ENCODE measurements around the gene DOCK3.
"Not testable (repeated sequence)": the region's sequence is repeated elsewhere in the genome, so short reads cannot be mapped to it uniquely, and the experiment has no call there.

The DOCK3 gene

DNA sequence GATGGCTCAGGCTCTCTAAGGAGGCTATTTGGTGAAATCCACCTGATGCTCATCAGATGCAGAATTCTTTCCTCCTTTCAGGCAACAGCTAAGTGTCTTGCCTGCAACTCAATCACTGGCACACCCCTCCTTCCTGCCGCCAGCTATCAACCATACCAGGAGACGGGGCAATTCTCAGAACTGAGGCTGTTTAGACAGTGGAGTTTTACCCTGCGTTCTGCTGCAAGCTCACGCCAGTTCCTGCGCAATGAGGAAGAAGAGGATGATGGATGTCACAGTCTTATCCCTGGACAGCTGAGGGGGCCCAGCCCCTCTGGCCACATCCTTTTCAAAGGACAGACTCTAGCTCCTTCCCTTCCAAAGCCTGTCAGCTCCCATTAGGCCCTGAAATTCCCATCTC is 703.3 kb downstream of the DOCK3 start:
- DNase-seq: no peak

DNA sequence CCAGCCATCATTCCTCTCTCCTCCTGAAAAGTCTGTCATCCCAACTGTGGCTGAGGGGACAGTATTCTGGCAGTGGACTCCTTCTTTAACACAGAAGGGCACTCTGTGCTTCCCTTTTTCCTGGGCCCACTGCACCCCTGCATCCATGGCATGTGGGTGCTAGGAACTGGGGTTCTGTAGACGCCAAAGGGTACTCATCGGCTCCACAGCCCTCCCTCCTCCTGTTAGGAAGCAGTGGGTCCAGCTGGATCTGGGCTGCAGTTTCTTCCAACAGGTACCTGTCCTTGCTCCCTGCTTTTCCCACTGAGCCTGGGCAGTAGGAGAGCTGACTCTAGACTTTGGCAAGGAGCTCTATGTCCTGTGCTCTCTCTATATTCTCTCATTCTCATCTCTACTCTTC is 704.0 kb downstream of the DOCK3 start:
- no peak for DNase-seq

DNA sequence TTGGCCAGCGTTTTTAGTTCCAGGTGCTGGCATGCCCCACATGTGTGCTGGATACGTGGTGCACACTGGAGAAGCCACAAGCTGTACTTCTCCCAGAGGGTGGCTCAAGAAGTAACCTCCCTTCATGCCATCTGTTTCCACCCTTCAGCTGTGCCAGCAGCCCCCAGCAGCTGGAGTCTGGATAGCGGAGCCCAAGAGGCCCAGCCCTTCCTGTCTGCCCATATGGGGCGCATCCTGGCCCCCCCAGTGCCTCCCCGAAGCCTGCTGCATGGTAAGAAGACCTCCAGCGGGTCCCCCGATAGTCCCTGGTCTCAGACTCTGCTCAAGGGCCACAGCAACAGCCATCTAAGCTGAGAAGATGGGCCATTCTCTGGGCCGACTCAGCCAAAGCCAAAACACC is 704.6 kb downstream of the DOCK3 start:
- no peak for DNase-seq

- no peak for DNase-seq
These were observed 705.2 kb downstream of the DOCK3 start for GRCh38 chr3:51379746-51380455.

GRCh38 chr3:51380601-51381332 is 706.0 kb downstream of the DOCK3 start:
- DNase-seq: no peak

- DNase-seq: no peak
These were observed 706.6 kb downstream of the DOCK3 start for GRCh38 chr3:51381333-51381705.

DNA sequence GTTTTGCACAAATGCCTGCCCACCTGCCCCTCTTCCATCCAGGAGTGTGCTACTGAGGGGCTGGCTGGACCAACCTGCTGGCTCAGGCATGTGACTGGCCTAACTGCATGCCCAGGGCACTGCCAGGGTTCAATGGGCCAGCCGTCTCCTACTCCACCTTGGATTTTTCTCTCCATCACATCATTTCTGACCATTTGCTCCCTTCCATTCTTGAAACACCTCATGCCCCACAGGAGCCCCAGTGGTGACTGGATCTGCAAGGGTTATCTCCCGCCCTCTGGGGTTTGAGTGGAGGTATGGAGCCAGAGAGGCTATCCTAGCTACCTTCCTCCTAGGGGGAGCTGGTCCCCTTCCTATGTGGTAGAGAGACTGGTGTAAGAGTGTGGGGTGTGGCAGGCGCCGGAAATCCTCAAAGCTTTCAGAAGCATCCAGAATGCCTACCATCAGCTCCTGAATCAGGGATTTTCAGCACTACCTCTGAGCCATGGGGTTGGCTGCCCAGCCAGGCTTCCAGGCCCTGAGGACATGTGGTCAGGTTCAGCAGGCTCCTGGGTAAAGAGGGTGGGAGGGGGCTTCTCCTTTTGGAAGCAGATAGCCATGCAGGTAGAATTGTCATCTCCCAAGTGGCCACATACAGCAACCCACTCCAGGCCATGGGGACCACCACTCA is 707.5 kb downstream of the DOCK3 start:
- DNase-seq: no peak

GRCh38 chr3:51382947-51383578 is 708.3 kb downstream of the DOCK3 start:
- no peak for DNase-seq

GRCh38 chr3:51384055-51384725 is 709.5 kb downstream of the DOCK3 start:
- DNase-seq: no peak

GRCh38 chr3:51384726-51385473 is 710.2 kb downstream of the DOCK3 start, which contains the start of gene MANF:
TSS of gene MANF (plus strand) at chr3:51385291. CDS start at chr3:51385343, 52 bp downstream.
- DNase-seq: peak; percentile 95

DNA sequence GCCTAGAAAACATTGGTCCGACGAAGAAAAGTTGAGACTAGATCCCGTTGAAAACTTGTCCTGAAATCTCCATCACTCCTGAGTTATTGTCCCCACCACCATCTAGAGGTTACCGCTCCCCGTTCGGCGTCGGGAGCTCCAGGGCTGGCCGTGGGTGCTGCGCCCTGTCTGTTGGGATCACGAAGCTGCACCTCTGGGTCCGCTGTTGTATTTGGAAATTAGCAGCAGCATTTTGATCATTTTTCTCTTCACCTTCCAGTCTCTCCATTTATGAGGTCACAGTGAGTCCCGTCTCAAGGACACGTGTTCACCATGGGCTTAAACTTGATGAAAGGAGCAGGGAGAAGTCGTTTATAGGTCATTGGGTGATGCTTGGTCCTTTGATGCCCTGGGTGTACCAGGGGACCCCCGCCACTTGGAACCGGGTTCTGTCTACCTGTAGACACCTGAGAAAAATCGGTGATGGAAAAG is 710.9 kb downstream of the DOCK3 start:
- DNase-seq: no peak

DNA sequence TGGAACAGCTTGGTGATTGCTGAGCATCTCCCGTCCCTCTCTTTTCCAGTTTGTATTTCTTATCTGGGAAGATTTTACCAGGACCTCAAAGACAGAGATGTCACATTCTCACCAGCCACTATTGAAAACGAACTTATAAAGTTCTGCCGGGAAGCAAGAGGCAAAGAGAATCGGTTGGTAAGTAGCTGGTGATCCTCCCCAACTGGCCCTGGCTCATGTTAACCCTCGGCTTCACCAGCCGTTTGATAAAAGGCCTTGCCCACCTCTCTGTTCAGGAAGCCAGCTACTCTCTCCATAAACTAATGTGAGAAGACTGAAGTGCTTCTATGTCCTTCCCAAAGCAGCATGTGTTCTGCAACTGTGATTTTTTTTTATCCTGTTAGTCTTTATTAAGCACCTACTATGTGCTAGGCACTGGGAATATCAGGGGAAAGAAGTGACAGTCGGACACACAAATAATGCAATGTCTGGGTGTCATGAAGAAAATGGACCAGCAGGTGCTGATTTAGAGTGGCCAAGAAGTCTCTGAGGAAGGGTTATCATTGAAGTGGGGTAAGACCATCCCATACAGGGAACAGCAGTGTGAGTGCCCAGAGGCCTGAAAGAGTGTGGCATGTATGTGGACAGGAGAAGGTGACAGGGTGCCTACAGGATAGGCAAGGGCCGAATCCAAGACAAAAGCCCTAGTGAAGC is 711.6 kb downstream of the DOCK3 start:
- no peak for DNase-seq

DNA sequence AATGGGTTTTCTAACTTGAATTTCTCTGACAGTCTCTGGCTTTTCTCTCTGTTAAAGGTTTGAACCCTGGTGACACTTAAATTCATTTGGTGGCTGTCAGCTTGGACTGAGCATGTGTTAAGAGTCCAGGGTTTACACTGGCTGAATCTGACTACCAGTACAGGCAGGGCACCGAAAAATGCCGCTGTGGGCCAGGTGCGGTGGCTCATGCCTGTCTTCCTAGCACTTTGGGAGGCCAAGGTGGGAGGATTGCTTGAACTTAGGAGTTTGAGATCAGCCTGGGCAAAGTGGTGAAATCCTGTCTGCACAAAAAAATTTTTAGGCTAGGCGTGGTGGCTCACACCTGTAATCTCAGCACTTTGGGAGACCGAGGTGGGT is 712.1 kb downstream of the DOCK3 start:
- no peak for DNase-seq

- DNase-seq: not testable (repeated sequence)
These were observed 712.6 kb downstream of the DOCK3 start for GRCh38 chr3:51387281-51387680.

GRCh38 chr3:51388286-51389029 is 713.7 kb downstream of the DOCK3 start:
- no peak for DNase-seq

DNA sequence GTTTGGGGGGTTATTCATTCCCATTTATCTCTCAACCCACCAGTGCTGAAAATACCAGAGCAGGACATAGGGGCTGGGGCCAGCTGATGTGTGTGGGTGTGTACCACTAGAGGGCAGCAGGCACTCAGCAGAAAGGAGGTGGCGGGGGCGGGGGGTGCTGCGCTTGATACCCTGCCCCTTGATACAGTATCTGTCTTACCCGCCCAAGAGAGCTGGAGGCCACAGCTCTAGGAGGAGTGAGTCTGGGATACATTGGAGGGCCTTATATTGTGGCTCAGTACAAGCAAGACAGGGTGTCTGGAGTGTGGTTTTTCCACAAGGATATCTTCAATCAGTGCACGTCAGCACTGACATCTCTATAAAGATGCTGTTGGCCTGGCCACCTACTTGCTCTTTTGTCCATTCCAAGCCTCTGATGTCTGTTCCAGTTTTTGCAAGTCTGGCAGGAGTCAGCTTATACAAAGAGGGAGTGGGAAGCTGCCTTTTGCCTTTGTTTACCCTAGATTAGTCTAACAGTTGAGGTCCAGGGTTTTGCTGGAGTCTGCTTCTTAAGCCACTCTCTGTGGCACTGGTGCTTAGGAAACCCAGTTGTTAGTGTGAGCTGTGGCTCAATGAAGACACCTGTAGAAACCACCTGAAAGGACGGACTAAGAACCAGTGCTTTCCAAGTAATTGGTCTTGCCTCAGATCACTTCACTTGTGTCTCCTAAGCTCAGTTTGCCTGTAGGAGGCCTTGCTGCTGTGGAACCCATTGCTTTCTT is 714.9 kb downstream of the DOCK3 start:
- peak; percentile 54 for DNase-seq

- DNase-seq: no peak
These were observed 715.7 kb downstream of the DOCK3 start for GRCh38 chr3:51390246-51391074.

DNA sequence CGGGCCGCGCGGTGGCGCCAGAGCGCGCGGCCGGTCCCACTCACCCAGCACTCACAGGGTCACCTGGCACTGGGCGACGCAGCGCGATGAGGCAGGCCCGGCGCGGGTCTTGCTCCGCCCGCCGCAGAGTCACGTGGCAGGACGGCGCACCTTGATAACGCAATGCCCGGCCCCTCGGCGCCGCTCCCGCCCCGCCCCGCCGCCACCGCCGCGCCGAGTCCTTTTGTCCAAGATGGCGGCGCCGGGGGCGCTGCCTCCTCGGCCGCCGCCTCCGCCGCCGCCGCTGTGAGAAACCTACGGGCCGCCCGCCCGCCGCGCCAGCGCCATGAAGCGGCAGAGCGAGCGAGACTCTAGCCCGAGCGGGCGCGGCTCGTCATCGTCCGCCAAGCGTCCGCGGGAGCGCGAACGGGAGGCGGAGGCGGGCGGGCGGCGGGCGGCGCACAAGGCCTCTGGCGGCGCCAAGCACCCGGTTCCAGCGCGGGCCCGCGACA is 716.4 kb downstream of the DOCK3 start, which contains the start of gene RBM15B:
RBM15B (plus strand) TSS at position 211 of the 491 bp plus-strand sequence; CDS start at position 326, 115 bp downstream.
- peak; percentile 98 for DNase-seq
